NT2/D1 (cell line): ENCODE data around the gene CCDC146.

Source experiments
- SUZ12 ChIP-seq: IDR thresholded peaks from 2 replicates; pipeline ENCODE4 v1.6.1; 2011; ENCODE audit not compliant: insufficient read length, insufficient read depth; ENCODE audit errors: extremely low read depth
- YY1 ChIP-seq: IDR thresholded peaks from 2 replicates; pipeline ENCODE4 v1.6.1; 2011; ENCODE audit not compliant: insufficient read length, insufficient read depth
- ZNF274 ChIP-seq: IDR thresholded peaks from 2 replicates; pipeline ENCODE4 v1.6.1; 2011; ENCODE audit warnings: mild to moderate bottlenecking, low read depth, low read length

GRCh38 chr7:77181734-77182133, 59.3 kb downstream of the CCDC146 start:
- no peak for TF ChIP-seq ZNF274
- no peak for TF ChIP-seq SUZ12
- no peak for TF ChIP-seq YY1
